ENCODE results near the gene TEX12. TPM values are rescaled to one million over a fixed set of nuclear protein-coding genes. Genes with fewer than 3 reads are reported as not detected.

The TEX12 gene, protein sequence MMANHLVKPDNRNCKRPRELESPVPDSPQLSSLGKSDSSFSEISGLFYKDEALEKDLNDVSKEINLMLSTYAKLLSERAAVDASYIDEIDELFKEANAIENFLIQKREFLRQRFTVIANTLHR
- 0.15 TPM in 1 of 2 replicates, not detected in the other for total RNA-seq

DNA sequence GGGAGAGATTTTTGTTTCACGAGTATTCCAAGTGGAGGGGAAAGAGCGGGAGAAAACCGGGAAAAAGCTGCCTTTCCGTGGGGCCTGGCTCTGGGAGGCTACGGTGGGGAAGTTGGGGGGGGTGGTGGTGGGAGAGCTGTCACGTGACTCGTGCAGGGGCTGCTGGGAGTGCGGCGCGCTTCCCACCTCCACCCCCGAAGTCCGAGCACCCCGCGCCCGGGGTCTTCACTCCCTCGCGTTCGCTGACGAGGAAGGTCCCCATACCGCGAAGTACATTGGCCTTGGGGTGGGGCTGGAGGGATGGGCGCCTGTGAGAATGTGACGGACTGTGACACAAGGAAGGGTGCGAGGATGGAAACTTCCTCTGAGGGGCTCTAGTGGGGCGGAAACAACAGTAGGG, at the start of gene TEX12:
TEX12 (plus strand) TSS at position 228 of the 400 bp plus-strand sequence. CDS start 1,897 bp downstream, outside the sequence.

DNA sequence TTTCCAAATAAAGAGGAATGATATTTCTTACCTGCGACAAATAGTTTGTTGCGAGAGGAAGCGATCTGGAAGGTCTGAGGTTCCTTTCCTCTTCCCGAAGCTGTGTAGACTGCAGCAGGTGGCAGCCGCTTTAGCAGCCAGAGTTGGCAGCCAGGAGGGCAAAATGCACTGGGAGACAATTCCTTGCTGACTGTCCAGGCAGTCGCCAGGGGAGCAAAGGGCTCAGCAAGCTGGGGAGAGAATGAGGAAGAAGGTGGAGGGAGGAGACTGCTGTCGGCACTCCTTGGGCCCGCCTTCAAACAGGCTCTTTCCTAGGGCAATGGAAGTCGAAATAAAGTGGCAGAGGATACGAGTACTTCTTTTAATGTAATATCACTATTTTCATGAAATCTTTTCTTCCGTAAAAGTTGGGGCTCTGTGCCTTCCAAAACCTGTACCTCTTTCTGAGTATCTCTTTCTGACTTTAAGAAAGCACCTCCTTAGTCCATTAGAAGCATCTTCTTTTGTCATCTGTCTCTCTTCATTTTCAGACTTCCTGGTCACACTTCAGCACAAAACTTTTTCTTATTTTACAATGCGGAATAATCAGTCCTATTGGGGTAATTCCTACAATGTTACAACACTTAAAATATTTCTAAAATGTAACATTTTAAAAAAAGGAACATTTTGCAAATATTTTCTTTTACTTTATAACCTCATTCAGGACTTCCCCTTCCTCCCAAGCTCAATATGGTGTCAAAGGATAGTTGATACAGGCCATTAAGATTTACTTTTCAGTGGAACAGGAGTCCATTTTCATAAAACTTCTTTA, 3.1 kb upstream of the TEX12 start, which contains the start of gene IL18:
IL18 (minus strand) TSS at position 220 of the 811 bp plus-strand sequence. CDS start 9,041 bp downstream, outside the sequence.

DNA sequence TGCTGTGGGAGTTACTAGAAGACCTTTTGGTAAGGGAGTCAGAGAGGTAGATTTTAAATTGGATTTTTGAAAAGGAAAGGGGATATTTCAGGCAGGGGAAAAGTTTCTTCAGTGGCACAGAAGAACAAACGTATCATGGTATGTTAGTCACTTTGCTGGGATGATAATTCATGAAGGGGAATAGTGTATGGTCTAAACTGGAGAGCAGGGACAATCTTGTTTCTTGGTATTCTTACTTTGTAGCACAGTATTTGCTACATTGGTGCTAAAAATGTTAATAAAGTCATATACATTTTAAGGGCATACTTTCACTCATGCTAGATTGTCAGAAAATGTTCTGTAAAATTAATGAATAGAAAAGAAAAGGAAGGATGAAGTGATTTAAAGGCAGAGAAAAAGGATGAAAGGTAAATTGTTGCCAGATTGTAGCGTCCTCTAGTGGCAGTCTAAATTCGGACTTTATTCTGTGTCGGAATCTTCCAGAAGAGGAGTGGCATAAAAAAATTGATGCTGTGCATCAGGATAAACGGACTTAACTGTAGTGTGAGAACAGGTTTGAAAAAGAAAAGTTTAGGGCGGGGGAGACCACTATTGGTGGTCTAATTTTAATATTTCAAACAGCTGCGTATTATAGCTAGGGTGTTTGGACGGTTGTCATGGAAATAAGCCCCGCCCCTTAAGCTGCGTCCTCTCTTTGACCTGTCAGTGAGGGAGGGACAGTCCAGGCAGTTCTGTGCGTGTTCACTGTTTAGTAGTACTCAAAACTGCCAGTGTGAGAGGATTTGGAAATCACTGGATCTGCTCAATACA, 7.8 kb downstream of the TEX12 start, which contains the start of gene BCO2:
BCO2 (plus strand) TSS at position 724 of the 810 bp plus-strand sequence. CDS start 90 bp downstream, outside the sequence.

Other genes starting within 250 kb of the TEX12 start
- 0.66 TPM in 1 of 2 replicates, not detected in the other for gene C11orf52, start 248.5 kb upstream of the TEX12 start, total RNA-seq
- 17.2 and 22.0 TPM in 2 replicates for gene DIXDC1, start 230.0 kb upstream of the TEX12 start, total RNA-seq
- 26.1 and 31.9 TPM in 2 replicates for gene DLAT, start 142.0 kb upstream of the TEX12 start, total RNA-seq
- 1.5 and 4.4 TPM in 2 replicates for gene PIH1D2, start 93.4 kb upstream of the TEX12 start, total RNA-seq
- 16.4 and 18.3 TPM in 2 replicates for gene NKAPD1, start 93.1 kb upstream of the TEX12 start, total RNA-seq
- 27.5 and 37.2 TPM in 2 replicates for gene TIMM8B, start 80.6 kb upstream of the TEX12 start, total RNA-seq
- 188 and 273 TPM in 2 replicates for gene SDHD, start 80.5 kb upstream of the TEX12 start, total RNA-seq
- gene IL18, start 3.3 kb upstream of the TEX12 start, total RNA-seq: 0.33 and 0.87 TPM in 2 replicates
- 1.5 and 4.4 TPM in 2 replicates for gene BCO2, start 8.1 kb downstream of the TEX12 start, total RNA-seq
- 27.6 and 43.9 TPM in 2 replicates for gene PTS, start 59.1 kb downstream of the TEX12 start, total RNA-seq
- not detected in 2 replicates for gene PLET1, start 93.5 kb downstream of the TEX12 start, total RNA-seq

Measured in smooth muscle cell of trachea (primary cell).